Measurements from ENCODE around the gene GPR31.

DNA sequence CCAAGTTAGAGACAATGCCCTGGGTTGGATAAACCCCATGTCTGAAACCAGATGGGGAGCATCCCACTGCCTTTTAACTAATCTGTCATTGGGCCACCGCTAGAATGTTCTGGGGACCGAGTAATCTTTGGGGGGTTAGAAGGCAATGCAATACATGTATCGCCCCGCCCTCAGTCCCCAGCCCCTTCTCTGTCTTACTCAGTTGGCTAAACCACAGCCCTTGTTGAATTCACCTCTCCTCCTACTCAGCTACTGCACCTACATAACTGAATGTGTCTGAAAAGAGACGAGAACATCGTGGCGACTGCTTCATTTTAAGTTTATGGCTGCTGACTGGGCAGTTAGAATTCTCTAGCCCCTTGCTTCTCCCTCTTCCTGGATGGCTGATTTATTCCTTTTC is 50.0 kb downstream of the GPR31 start:
- TF ChIP-seq POLR2AphosphoS5 (IDR thresholded peaks at IDR 0.05; ENCODE audit: low read depth, low read length) (no peak), SIN3A (IDR thresholded peaks at IDR 0.05; ENCODE audit: borderline replicate concordance, insufficient read depth, low read length) (no peak), TAF1 (IDR thresholded peaks at IDR 0.05; ENCODE audit: borderline replicate concordance, insufficient read depth, low read length) (no peak), REST (IDR thresholded peaks at IDR 0.05; ENCODE audit: insufficient read depth in 1 of 2, low read depth in 2 of 2, low read length in 2 of 2) (no peak), FOXP2 (optimal IDR thresholded peaks at IDR 0.05; ENCODE audit: borderline replicate concordance, extremely low read depth, extremely low read length, insufficient read depth) (no peak)
